Activated naive CD4-positive, alpha-beta T cell (primary cell): ENCODE data around the gene PRTG.
"Not testable (repeated sequence)": the region's sequence is repeated elsewhere in the genome, so short reads cannot be mapped to it uniquely, and the experiment has no call there.

Experiments
- DNase-seq, 4 experiments: peaks; one replicate each; lab custom pipeline; 2025; lab: John Stamatoyannopoulos, UW

Gene PRTG

GRCh38 chr15:55633731-55634130 lies 109.2 kb downstream of the PRTG start:
- DNase-seq, result no peak

DNA sequence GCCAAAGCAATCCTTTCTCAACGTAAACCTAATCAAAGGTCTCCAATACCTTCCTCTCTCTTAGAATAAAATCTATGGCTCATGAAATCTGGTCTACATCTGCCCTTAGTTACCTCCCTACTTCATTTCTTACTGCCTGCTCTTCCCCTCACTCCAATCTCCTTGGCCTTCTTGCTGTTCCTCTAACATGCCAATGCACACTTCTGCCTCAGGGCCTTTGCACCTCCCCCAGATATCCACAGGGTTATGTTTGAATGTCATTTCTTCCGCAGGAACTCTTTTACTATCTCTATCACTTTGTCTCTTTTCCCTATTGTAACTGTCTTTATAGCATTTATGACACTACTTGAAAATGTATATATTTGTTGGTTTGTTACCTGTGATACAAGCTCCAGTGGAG lies 110.5 kb downstream of the PRTG start:
- DNase-seq, result no peak

GRCh38 chr15:55630858-55631257 lies 112.1 kb downstream of the PRTG start:
- DNase-seq, result no peak

- no peak for DNase-seq
These were observed 114.6 kb downstream of the PRTG start for GRCh38 chr15:55628369-55628730.

DNA sequence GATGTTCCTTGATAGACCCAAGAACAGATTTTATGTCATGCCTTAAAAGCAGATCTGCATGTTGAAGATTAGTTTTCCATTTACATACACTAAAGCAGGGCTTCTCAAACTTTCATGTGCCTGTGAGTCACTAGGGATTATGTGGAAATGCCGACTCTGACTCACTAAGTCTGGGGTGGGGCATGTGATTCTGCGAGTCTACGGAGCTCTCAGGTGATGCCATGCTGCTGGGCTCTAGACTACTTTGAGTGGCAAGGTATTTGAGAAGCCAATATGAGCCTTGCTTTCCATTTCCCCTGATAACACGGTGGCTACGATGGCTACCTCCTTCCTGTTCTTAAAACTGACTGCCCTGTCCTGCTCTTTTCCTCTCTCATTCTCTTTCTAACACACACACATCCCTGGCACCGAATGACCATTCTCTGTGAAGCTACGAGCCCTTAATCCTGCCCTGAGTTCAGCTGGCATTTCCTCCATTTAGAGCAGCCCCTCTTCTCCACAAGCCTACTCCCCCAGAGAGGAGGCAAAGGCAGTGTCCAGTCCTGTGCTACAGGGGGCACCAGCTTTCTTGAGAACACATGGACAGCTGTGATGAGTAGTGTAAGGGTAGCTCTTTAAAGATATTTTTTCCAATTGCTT lies 115.1 kb downstream of the PRTG start:
- no peak for DNase-seq

DNA sequence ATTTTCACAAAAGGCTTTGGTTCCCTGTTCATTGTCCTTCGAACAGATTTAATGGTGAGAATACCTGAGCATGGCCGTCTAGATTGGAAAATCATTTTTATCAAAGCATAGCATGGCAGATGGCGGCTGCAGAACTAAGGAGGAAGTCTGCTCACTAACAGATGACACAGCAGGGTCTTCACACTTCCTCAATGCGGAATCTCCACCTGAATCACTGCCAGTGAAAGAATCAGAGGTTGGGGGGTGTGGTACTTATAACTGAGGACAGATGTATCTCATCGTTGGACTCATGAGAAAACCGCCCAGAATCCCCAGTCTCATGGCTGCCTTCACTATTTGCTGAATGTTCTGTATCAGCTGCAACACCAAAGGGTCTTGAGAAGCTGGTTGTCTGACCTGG lies 123.2 kb downstream of the PRTG start:
- no peak for DNase-seq

DNA sequence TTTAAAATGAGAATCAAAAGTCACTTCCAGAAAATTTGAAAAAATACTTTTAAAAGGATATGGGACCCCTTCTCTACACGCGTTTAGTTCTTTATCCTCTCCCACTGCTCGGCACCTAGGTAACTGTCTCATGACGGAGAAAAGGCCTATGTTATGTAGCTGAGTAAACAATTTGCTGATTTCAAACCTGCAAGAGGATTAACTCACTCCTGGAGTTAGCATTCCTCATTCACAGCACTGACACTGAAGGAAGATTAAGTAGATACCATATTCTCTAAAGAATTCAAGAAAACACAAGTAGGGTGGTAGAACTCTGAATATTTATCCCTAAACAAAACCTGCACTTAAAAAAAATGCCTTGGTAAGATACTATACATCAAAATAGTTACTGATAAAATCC lies 124.6 kb downstream of the PRTG start:
- no peak for DNase-seq

DNA sequence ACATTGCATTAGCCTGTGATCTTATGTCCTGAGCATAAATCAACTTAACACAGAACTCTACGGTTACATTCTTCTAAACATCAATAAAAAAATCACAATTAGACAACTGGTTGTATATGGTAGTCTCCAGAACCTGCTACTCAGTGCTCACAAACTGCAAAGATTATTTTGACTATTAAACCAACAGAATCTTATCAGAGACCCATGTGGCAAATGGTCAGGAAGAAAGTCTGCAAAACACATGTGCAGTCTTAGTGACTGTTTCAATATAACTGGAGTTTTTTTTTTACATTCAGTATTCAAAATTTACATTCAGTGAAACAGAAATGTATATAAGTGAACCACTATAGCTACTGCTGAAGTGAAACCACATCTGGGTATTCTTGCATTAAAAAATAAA lies 127.5 kb downstream of the PRTG start:
- DNase-seq, result no peak

- no peak for DNase-seq
These were observed 129.2 kb downstream of the PRTG start for GRCh38 chr15:55613727-55614126.

GRCh38 chr15:55606214-55606613 lies 136.7 kb downstream of the PRTG start:
- DNase-seq, result no peak

DNA sequence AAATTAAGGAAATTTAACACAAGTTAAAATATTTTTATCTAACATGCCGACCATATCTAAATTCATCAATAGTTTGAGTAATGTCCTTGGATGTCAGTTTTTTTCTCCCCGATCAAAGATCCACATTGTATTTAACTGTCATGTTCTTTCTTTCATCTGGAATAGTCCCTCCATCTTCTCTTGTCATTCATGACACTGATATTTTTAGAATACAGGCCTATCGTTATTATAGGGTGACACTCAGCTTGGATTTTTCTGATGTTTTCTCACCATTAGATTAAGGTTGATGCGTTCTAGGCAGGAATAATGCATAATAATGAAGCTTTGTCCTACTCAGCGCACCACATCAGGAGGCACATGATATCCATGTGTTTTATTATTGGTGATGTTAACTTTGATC lies 141.6 kb downstream of the PRTG start:
- no peak for DNase-seq

DNA sequence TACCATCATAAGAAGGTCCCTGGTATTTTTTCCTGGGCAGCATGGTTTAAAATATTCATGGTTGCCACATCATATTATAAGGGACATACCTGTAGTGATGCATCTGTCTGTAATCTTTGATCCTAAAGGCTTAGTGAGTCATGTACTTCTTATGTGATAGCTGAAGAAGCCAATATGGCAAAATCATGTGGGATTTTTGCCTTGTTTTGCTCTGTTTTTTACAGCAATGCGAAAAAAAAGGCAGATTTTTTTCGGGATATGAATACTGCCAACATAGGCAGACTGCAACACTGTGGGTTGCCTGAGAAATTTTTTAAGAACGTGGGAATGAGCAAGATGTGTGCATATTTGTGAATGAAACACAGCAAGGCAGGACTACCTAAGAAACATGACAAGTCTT lies 143.5 kb downstream of the PRTG start:
- DNase-seq, result no peak

DNA sequence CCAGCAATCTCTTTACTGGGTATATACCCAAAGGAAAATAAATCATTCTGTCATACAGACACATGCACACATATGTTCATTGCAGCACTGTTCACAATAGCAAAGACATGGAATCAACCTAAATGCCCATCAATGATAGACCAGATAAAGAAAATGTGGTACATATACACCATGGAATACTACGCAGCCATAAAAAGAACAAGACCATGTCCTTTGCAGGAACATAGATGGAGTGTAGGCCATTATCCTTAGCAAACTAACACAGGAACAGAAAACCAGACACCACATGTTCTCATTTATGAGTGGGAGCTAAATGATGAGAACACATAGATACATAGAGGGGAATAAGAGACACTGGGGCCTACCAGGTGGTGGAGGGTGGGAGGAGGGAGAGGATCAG lies 149.9 kb downstream of the PRTG start:
- DNase-seq, result not testable (repeated sequence)

GRCh38 chr15:55590788-55591187 lies 152.2 kb downstream of the PRTG start:
- DNase-seq, result no peak

- DNase-seq, result no peak
These were observed 153.7 kb downstream of the PRTG start for GRCh38 chr15:55589287-55589686.

GRCh38 chr15:55588815-55589115 lies 154.2 kb downstream of the PRTG start:
- DNase-seq, result no peak

- peak in 2 of 4 experiments; percentile 6 to 8 for DNase-seq
These were observed 154.7 kb downstream of the PRTG start, which contains the start of gene PYGO1 for GRCh38 chr15:55588070-55588814. Gene PYGO1 (minus strand): TSS chr15:55588345. CDS start chr15:55587883, 462 bp downstream.

DNA sequence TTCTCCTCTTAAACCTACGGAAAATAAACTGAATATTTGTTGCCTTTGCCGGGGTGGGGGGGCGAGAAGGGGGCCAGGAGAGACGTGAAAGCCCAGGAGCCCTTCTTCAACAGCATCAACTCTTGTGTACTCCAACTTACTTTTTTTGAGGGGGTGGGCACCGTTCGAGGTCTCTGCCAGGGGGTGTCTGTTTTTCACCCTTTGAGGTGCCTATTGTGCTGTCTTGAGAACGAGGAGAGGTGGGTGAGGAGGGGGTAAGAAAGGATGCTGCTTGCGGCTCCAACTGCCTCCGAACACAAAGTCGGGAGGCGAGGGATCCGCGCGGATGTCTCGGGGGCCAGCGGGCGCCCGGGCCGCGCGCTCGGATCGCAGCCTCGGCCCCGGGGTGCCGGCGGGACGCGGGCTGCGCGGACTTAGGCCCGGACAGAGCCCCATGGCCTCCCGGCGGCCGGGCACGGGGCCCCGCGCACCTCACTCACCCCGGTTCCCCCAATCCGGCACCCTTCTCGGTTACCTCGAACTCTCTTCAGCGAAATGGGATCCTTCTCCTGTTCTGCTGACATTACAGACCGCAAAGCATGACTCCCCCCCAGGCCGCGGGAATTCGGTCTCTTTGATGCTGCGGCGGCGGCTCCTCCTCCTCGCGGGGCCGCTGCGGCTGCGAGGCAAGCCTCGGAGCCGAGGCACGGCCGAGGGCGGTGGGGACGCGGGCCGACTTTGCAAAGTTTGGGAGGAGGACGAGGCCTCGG lies 155.5 kb downstream of the PRTG start:
- no peak for DNase-seq

DNA sequence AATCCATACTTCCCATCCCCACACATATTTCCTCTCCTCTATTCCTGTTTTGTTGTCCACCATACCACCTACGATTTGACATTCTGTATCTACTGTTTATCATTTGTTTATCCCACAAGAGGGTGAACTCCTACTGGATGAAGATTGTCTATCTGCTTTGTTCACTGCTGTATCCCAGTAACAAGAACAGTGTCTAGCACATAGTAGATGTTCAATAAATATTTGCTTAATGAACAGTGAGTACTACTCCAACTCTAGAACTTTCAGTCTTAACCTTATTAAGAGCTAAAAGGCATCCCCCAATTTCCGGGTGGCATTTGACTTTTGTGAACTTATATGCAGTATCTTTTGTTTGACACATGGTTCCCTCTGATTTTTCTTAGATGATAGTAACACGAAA lies 156.1 kb downstream of the PRTG start:
- no peak for DNase-seq

DNA sequence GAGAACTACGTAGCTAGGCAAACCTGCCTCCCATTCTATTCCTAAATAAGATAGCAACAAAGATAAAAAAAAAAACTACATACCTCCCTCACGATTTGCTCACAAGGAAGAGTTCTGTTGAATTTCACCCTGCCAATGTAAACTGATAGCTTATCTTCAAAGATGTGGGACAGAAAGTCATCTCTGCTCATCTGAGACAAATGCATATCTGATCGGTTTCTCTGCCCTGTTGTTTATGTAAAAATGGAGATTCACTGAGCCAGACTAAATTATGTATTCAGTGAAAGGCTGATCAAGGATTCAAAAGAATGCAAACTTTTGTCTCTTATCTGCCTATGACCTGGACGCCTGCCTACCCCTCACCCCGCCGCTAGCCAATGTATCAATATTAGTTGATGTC lies 166.0 kb downstream of the PRTG start:
- DNase-seq, result no peak

- no peak for DNase-seq
These were observed 168.9 kb downstream of the PRTG start for GRCh38 chr15:55574096-55574495.

DNA sequence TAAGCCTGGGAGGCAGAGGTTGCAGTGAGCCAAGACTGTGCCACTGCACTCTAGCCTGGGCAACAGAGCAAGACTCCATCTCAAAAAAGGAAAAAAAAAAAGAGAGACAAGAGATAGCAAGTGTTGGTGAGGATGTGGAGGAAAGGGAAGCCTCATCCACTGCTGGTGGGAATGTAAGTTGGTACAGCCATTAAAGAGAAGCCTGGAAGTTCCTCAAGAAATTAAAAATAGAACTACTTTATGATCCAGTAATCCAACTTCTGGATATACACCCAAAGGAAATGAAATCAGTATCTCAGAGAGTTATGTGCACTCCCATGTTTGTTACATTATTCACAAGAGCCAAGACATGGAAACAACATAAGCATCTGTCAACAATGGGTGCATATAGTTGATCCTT lies 169.7 kb downstream of the PRTG start:
- DNase-seq, result no peak
